ENCODE data around the gene IFTAP.

- TF ChIP-seq, protein P1, sequence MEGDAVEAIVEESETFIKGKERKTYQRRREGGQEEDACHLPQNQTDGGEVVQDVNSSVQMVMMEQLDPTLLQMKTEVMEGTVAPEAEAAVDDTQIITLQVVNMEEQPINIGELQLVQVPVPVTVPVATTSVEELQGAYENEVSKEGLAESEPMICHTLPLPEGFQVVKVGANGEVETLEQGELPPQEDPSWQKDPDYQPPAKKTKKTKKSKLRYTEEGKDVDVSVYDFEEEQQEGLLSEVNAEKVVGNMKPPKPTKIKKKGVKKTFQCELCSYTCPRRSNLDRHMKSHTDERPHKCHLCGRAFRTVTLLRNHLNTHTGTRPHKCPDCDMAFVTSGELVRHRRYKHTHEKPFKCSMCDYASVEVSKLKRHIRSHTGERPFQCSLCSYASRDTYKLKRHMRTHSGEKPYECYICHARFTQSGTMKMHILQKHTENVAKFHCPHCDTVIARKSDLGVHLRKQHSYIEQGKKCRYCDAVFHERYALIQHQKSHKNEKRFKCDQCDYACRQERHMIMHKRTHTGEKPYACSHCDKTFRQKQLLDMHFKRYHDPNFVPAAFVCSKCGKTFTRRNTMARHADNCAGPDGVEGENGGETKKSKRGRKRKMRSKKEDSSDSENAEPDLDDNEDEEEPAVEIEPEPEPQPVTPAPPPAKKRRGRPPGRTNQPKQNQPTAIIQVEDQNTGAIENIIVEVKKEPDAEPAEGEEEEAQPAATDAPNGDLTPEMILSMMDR (IDR thresholded peaks at IDR 0.05 in 2 of 3, conservative IDR thresholded peaks at IDR 0.05 in 1 of 3; ENCODE audit: control insufficient read depth in 2 of 3, extremely low read depth in 1 of 3, insufficient read depth in 1 of 3, low read depth in 3 of 3, low read length in 3 of 3): no peak
- TF ChIP-seq POLR2AphosphoS5 (IDR thresholded peaks at IDR 0.05; ENCODE audit: low read length) (no peak), NBN (IDR thresholded peaks at IDR 0.05) (no peak), SMAD1 (IDR thresholded peaks at IDR 0.05; ENCODE audit: low read depth, partially characterized antibody) (no peak), POLR2A (IDR thresholded peaks at IDR 0.05; ENCODE audit: low read depth, low read length) (no peak), HDAC2 (IDR thresholded peaks at IDR 0.05) (no peak), NFYA (IDR thresholded peaks at IDR 0.05; ENCODE audit: borderline replicate concordance, low read depth, low read length) (no peak), KDM1A (IDR thresholded peaks at IDR 0.05; ENCODE audit: borderline replicate concordance) (no peak), YY1 (IDR thresholded peaks at IDR 0.05; ENCODE audit: low read depth, low read length) (no peak), EZH2 (IDR thresholded peaks at IDR 0.05; ENCODE audit: borderline replicate concordance, control insufficient read depth, low read depth, low read length) (no peak)
- TF ChIP-seq, protein P2, sequence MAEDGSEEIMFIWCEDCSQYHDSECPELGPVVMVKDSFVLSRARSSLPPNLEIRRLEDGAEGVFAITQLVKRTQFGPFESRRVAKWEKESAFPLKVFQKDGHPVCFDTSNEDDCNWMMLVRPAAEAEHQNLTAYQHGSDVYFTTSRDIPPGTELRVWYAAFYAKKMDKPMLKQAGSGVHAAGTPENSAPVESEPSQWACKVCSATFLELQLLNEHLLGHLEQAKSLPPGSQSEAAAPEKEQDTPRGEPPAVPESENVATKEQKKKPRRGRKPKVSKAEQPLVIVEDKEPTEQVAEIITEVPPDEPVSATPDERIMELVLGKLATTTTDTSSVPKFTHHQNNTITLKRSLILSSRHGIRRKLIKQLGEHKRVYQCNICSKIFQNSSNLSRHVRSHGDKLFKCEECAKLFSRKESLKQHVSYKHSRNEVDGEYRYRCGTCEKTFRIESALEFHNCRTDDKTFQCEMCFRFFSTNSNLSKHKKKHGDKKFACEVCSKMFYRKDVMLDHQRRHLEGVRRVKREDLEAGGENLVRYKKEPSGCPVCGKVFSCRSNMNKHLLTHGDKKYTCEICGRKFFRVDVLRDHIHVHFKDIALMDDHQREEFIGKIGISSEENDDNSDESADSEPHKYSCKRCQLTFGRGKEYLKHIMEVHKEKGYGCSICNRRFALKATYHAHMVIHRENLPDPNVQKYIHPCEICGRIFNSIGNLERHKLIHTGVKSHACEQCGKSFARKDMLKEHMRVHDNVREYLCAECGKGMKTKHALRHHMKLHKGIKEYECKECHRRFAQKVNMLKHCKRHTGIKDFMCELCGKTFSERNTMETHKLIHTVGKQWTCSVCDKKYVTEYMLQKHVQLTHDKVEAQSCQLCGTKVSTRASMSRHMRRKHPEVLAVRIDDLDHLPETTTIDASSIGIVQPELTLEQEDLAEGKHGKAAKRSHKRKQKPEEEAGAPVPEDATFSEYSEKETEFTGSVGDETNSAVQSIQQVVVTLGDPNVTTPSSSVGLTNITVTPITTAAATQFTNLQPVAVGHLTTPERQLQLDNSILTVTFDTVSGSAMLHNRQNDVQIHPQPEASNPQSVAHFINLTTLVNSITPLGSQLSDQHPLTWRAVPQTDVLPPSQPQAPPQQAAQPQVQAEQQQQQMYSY (CRISPR knock-in tag; IDR thresholded peaks at IDR 0.05): no peak
- TF ChIP-seq, protein P3, sequence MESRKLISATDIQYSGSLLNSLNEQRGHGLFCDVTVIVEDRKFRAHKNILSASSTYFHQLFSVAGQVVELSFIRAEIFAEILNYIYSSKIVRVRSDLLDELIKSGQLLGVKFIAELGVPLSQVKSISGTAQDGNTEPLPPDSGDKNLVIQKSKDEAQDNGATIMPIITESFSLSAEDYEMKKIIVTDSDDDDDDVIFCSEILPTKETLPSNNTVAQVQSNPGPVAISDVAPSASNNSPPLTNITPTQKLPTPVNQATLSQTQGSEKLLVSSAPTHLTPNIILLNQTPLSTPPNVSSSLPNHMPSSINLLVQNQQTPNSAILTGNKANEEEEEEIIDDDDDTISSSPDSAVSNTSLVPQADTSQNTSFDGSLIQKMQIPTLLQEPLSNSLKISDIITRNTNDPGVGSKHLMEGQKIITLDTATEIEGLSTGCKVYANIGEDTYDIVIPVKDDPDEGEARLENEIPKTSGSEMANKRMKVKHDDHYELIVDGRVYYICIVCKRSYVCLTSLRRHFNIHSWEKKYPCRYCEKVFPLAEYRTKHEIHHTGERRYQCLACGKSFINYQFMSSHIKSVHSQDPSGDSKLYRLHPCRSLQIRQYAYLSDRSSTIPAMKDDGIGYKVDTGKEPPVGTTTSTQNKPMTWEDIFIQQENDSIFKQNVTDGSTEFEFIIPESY (IDR thresholded peaks at IDR 0.05): no peak
Observed at GRCh38 chr11:36581536-36581935, 12.8 kb upstream of the IFTAP start.
